Mucosa of descending colon (tissue), 3 donors: ENCODE measurements around the gene EVI5L. TPM values are rescaled to one million over a fixed set of nuclear protein-coding genes. Genes with fewer than 3 reads are reported as not detected.

Experiments used
- ATAC-seq: fragments of 200-7000 bp; cut with Tn5 transposase; one replicate; pipeline ENCODE4 v1.9.1; 2020; ENCODE audit warnings: mild to moderate bottlenecking, moderate library complexity
- DNase-seq, 3 donors: peaks; one replicate each; pipeline ENCODE4 v3.0.0-alpha.2; 2020
- H3K36me3 ChIP-seq: fragments of 200-600 bp; one replicate; pipeline ENCODE4 v1.8.0; 2021; ENCODE audit warnings: low read depth, mild to moderate bottlenecking
- H3K4me1 ChIP-seq: fragments of 200-600 bp; one replicate; pipeline ENCODE4 v1.8.0; 2021; ENCODE audit warnings: low read depth, mild to moderate bottlenecking
- H3K4me3 ChIP-seq: fragments of 200-600 bp; one replicate; pipeline ENCODE4 v1.8.0; 2021; ENCODE audit warnings: mild to moderate bottlenecking
- H3K9me3 ChIP-seq: fragments of 200-600 bp; one replicate; pipeline ENCODE4 v1.8.0; 2021; ENCODE audit warnings: mild to moderate bottlenecking
- CTCF ChIP-seq: fragments of 200-600 bp; IDR thresholded peaks from one replicate; pipeline ENCODE4 v1.8.0; 2022; ENCODE audit warnings: antibody characterized with exemption, mild to moderate bottlenecking
- intact Hi-C, 2 donors: fragments of 100-400 bp; cut with DNase I in 1 of 2; cut with micrococcal nuclease in 1 of 2; formaldehyde crosslinking; loops; one replicate each; pipeline versions ENCODE4 v1.11.0 to v1.11.1; 2022; cut with DNase I, micrococcal nuclease
- total RNA-seq, 3 donors: library from RNA; stranded (reverse); fragmentation: NEBNext Ultra II Directional in 2 of 3; extraction: Animal tissue kit (Norgen Biotek cat#: 25700) in 2 of 3; gene quantifications; one replicate each; pipeline versions ENCODE4 v1.2.1 to v1.2.4, GENCODE V29; 2021 to 2023
- donor health status: DM: no; HTN: no; CAD: no; lungs with moderate emphysema.
- donor health status: DM: no; HTN: no; CAD: no.
- donor health status: DM: no; HTN: yes; CAD: no.

Gene EVI5L
- total RNA-seq, 3 donors from 2014 or later = 8.3 to 17.6 (median 11.4) TPM

GRCh38 chr19:7895565-7895964 is 65.5 kb downstream of the EVI5L start:
- intact Hi-C loops = no loop called here
- no peak for TF ChIP-seq CTCF
- Histone ChIP-seq H3K4me1 (no peaks in the 10 kb centered on the region), H3K36me3 (no peaks in the 10 kb centered on the region), H3K9me3 (no peaks in the 10 kb centered on the region), H3K4me3 (no peak overlapping the region)
- DNase-seq (no peak), ATAC-seq (no peak)

GRCh38 chr19:7897292-7897691 is 67.3 kb downstream of the EVI5L start:
- intact Hi-C loops = no loop called here
- DNase-seq = no peak
- ATAC-seq = no peak
- no peaks in the 10 kb centered on the region for H3K9me3 ChIP-seq
- H3K4me3 ChIP-seq = no peak overlapping the region
- no peak for TF ChIP-seq CTCF
- no peaks in the 10 kb centered on the region for H3K36me3 ChIP-seq
- H3K4me1 ChIP-seq = no peaks in the 10 kb centered on the region

GRCh38 chr19:7898967-7899366 is 68.9 kb downstream of the EVI5L start:
- intact Hi-C loops = no loop called here
- DNase-seq = no peak
- ATAC-seq = no peak
- Histone ChIP-seq H3K36me3 (peaks cover 6% of the 10 kb centered on the region), H3K4me3 (no peak overlapping the region), H3K9me3 (no peaks in the 10 kb centered on the region), H3K4me1 (peaks cover 13% of the 10 kb centered on the region)
- no peak for TF ChIP-seq CTCF

GRCh38 chr19:7899751-7900378 is 69.8 kb downstream of the EVI5L start:
- Histone ChIP-seq H3K36me3 (peaks cover 6% of the 10 kb centered on the region), H3K4me1 (peaks cover 18% of the 10 kb centered on the region), H3K9me3 (no peaks in the 10 kb centered on the region), H3K4me3 (no peak overlapping the region)
- no peak for TF ChIP-seq CTCF
- no peak for ATAC-seq
- peak in 1 of 3 donors; percentile 54 for DNase-seq
- intact Hi-C loops = loop anchor here in 1 of 2 donors (10.0 kb wide), 1 partner anchor 45 kb away; no protein-coding TSS in a partner anchor

- H3K36me3 ChIP-seq = peaks cover 6% of the 10 kb centered on the region
- H3K4me3 ChIP-seq = no peak overlapping the region
- ATAC-seq = no peak
- H3K4me1 ChIP-seq = peaks cover 21% of the 10 kb centered on the region
- peak in 1 of 3 donors; percentile 57 for DNase-seq
- H3K9me3 ChIP-seq = no peaks in the 10 kb centered on the region
- intact Hi-C loops = loop anchor here in 1 of 2 donors (10.0 kb wide), 1 partner anchor 46 kb away; no protein-coding TSS in a partner anchor
- TF ChIP-seq CTCF = no peak
Measured at GRCh38 chr19:7900401-7900870, 70.4 kb downstream of the EVI5L start.
